Stimulated activated CD4-positive, alpha-beta T cell treated with anti-CD3 and anti-CD28 coated beads, Interleukin-15, amount 100 ng/mL, for 48 hours (primary cell): ENCODE measurements around the gene SND1.

Experiments used
- DNase-seq, 2 donors: peaks; one replicate each; pipeline ENCODE4 v3.0.0-alpha.2; 2020; ENCODE audit warnings: low read depth in 2 of 2

The SND1 gene

DNA sequence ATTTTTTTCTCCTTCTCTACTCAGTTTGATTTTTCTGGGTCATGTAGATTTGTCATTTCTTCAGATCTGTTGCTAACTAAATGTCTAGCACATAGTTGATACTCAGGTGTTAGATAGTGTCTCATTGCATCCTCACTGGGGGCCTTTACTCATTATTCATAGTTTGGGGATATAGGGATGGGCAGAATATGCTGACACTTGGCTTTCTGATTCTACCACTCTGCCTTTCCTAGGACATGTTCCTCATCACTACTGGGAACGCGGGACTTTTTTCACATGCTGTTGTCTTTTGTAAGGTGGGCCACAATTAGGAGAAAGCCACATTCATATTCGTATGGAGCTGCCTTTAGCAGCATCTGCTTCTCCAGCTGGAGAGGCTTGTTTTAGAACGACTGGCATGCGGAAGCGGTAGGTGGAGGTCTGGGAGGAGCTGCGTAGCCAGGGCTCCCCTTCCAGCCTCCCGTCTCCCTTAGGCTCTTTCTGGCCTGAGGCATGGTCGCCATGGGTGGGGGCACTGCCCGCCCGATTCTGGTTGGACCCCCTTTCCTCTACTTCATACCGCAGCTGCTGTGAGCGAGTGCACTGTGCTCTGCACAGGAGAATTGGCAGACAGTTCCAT, 78.8 kb downstream of the SND1 start:
- no peak for DNase-seq

DNA sequence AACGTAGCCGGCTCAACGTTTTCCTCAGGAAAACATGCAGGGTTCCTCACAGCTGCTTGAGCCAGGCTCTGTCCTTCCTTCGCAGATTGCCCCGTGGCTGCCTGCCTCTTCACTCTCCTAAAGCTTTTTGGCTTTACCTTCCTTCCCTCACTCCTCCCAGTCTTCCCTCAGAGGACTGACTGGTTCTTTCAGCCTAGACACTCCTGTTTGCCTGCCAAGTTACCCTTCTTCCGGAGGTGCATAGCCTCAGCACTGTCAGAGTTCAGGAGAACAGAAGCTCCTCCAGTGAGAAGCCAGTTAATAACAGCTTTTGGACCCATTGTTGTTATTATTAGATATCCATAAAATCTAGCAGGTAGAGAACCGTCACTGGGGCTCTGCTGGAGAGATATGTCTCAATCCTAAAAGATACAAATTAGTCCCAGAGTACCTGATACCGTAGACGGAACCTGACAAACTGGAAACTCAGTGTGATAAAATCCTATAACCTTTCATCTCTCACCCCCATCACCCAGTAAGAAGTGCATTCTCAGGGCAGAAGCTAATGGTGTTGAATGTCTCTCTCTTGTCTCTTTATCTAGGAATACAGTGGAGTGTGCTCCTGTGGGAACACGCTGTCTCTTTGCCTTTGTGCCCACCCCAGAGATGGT, 79.6 kb downstream of the SND1 start:
- DNase-seq = no peak

DNA sequence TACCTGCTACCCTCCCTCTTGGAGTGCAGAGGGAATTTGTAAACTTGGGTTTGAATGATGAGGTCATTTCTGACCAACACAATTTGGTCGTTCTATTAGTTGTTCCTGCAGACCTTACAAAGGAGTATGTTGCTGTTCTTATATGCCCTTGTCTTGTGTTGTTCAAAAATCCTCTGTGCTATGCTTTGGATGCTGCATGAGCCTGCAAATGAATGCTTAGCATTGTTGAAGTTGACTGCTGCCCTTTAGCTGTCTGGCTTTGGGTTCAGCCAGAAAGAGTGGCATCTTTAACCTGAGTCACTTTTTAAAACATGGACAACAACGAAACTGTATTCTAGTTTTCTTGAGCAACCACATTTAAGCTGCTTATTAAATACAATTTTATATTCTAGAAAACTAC, 80.3 kb downstream of the SND1 start:
- DNase-seq = no peak

DNA sequence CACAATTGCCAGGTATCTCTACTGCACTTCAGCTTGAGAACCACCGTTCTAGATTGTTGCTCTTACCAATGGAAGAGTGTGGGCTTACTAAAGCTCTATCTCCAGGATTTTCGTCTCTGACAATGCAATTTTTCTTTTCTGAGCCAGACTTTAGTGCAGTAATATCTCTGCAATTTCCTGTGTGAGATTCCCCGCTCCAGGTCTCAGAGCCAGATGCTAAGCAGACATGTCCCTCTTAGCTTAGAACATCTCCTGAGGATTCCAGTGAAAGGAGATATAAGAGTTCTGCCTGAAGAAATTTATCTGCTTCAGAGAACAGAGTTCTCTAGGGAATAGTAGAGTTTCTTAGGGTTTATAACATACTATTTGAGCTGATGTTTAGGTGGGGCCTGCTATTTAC, 82.0 kb downstream of the SND1 start:
- DNase-seq = no peak

DNA sequence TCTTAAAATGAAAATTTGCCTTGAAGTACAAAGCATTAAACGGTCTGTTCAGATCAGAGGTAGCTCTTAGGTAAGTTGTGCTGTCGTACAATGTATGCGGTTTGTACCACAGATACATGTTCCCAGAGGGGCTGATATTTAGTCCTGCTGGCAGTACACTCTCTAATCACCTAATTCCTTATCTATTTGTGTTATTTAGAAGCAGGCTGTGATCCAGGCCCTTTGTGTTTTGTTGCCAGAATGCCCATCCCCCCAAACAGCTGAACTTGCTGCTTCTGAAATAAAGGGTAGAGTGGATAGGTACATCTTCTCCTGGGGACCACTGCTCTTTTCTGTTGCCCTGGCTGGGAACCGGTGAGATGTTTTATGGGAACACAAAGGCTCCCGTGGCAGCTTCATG, 84.5 kb downstream of the SND1 start:
- no peak for DNase-seq

DNA sequence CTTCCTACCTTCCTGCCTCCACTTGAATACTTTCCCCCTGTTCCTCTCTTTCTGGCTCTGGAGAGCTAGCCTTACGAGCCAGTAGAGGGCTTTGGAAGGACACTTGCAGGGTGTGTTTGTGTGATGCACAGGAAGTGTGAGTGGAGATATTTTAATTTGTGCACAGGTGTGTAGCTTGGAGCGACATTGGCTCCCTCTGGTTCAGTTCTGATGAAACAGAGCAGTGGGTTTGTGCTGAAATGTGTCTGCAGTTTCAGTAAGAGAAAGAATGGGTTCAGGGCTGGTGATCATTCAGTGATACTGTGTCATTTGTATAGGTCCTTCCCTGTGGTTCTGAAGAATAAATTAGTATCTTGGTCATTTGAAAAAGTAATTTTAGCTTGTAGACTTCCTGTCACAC, 86.9 kb downstream of the SND1 start:
- DNase-seq = no peak

DNA sequence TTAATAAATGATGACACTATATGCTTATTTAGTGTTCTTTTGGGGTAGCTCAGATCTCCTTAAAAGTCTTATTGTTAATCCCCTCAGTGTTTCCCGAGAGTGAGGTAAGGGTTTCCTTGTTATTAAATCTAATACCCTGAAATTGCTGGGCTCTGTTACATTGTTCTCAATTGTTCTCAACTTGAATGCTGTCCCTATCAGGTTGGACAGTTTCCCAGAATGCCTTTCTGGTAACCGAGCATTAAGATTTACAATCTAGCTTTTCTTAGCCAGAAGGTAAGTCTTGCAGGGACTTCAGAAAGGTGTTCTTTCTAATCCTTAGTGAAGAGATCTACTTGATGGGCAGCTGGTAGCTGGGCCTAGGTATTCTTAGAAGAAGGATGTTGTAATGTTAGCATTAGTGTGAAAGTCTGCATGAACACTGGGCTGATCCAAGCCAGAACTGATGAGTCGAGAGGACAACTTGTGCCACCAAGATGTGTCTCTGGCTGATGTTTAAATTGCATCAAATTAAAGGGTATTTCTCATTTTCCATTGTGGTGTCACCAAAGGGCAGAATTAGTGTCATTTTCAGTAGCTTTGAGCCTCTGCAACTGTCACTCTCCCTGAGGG, 89.9 kb downstream of the SND1 start:
- no peak for DNase-seq

DNA sequence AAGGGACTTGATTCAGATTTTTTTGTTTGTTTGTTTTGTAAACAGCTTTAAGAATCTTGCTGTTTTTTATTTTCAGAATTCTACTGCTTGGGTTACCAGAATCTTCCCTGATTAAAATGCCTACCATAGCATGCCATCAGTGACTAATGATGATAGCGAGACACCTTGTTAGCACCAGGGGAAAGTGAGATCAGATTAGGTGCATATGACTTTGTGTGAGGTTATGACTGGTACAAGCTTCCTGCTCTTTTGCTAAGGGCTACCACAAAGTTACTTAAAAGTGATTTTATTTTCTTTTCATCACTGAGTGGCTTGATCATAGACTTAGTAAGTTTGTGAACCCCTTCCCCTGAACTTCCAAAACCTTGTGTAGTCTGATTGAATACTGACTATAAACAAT, 93.5 kb downstream of the SND1 start:
- DNase-seq = peak in 1 of 2 donors; percentile 2

DNA sequence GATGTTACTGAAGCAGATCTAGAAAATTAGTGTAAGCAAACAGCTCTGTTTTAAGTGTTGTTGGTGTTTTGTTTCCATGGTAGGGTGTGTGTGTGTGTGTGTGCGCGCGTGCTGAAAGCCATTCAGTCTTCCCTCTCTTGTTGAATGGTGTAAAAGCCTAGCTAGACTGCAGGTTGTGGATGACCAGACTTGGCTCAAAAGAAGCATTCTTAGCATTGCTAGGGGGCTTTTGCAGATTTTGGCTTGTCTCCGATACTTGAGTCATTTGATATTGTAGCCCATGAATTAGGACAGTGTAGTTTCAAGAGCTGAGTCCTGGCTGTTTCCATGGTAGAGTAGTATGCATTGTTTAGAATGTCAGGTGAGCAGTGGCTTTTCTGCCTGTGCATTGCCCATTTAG, 99.1 kb downstream of the SND1 start:
- no peak for DNase-seq

DNA sequence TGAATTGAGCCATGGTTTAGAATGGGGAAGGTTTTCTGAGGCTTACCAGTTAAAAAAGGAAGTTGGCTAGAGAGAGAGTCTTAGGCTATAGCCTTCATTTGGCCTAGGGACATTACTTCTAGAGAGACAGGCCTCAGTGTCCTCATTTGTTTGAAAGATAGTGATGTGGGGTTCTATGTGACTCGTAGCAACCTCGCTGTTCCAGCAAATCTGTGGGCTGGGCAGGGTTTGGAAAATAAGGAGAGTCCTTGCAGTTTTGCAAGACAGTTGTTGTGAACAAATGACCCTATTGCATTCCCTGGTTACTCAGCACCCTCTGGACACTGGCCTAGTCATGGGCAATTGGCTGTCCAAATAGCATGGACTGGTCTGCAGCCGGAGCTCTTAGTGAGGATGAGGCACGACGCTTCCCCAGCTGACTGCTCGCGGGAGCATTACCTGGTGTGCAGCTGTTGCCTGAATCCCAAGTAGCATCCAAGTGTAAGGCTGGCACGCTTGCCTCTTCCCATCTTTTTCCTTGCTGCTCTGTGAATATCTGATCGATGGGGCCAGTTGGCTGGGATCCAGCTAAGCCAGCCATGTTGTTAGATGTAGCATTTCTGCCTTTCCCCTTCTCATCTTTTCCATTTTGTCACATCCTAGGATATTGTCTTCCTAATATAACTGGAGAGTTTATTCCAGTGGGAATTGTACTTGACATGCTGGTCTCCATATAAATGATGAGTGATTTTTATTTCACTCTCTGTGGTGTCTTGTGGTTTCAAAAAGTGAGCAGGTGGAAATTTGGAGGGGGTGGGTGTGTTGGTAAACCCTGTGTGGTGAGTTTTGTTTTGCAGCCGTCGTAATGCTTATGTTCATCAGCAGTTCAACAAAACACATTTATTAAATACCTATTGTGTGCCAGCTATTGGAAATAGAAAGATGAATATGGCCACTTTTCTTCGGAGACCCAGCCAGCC, 99.8 kb downstream of the SND1 start:
- DNase-seq = no peak

DNA sequence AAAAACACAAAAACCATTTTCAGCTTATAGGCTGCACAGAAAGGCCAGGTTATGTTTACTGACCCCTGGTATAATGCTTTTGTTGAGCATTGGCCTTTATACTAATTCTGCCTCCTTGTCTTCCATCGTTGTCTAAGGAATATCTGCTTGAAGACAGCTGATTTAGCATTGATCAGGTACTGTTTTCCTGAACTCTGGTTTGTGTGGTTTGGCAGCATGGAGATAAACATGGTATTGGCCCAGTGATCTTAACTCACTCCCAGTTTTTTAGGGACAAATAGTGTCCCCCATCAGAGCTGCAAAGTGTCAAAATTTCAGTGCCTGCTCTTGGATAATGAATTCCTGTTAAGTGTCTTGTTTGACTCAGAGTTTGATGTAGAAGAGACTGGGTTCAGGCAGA, 100.8 kb downstream of the SND1 start:
- DNase-seq = no peak

DNA sequence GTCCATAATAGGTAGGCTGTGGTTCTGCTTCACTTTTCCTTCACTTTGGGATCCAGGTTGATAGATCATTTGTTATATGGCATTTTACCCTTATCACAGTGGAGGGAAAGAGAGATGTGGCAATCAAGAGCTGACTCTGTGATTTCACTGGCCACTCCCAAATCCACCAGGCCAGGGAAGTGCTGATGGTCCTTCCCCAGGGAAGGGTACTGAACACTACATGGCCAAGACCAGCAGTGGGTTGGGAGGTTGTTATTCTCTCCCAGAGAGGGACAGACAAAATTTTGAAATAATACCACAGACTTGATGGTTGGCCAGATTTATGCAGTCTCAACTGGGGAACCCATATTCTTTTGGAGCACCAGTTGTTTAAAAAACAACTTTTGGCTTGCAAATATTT, 102.5 kb downstream of the SND1 start:
- no peak for DNase-seq

DNA sequence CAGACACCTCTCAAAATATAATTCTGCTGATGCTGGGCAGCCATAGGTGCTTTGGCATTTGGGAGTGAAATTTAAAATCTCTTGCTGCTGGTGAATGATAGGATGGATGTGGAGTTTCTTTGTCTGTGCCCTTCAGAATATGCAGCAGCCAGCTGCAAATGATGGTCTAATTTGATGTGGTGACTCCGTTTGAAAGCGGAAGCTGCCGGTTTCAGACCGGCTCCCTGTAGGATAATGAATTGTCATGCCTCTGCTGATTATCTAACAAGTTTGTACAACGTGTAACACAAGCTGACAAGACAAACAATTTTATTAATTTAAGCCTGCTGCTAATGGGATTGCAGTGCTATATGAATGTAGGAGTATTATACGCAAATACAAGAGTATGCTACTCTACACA, 103.5 kb downstream of the SND1 start:
- DNase-seq = no peak

DNA sequence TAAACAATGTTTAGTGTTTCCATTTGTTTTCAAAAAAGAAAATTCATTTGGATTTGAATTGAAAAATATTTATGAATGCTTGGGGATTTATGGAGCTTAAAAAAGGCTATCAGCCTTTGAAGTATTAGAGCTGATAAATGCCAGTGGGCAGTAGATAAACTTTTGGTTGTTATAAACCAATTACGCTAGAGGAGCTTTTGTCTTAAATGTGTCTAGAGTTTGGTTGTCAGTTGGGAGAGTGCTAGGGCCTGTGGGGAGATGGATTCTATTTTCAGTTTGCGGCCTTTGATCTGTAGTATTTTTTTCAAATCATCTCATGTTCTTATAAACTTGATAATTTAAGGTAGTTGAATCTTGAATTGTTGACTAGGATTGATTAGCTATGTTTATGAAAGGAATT, 104.0 kb downstream of the SND1 start:
- no peak for DNase-seq

DNA sequence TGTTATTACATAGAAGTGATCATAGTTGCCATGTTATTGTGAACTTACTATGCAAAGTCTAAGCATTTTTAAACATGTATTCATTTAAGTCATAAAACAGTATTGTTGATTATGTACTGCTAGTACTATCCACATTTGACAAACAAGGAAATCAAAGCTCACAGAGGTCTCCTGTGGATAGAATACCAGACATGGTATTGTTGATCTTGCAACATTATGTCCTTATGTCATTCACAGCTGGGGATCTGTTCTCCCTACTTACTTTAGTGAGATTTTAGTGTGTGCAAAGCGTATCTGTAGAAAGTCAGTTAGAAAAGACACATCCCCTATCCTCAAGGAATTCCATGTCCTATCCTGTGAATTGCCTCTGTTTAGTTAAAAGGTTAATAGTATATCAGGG, 106.1 kb downstream of the SND1 start:
- DNase-seq = no peak

DNA sequence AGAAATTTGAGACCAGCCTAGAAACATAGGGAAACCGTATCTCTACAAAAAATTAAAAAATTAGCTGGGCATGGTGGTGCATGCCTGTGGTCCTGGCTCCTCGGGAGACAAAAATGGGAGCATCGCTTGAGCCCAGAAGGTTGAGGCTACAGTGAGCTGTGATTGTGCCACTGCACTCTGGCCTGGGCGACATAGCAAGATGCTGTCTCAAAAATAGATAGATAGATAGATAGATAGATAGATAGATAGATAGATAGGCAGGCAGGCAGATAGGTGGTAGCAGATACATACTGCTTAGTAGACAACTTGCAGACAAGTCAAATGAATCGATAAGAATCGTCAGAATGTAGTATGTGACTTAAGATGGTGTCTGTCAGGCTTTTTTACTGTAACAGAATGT, 106.9 kb downstream of the SND1 start:
- no peak for DNase-seq

DNA sequence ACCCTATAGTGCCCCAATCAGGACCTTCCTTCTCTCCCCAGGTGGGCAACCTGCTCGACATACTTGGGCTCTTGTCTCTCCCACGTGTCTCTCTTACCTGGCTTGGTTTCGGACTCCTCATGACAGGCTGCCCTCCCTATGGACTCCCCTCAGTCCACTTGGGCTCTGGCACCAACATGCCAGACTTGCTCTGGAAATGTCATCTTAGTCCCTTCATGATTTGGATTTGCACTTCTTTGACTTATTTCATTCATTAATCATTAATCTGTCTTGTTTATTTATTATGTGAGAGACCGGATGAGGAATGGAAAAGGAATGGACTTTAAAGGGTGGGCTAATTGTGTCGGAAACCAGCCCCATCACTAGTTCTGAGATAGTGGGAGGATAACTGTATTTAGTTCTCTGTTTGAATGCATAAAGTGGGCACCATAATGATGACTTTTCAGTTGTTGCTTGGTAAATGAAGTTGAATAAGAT, 108.0 kb downstream of the SND1 start:
- no peak for DNase-seq

DNA sequence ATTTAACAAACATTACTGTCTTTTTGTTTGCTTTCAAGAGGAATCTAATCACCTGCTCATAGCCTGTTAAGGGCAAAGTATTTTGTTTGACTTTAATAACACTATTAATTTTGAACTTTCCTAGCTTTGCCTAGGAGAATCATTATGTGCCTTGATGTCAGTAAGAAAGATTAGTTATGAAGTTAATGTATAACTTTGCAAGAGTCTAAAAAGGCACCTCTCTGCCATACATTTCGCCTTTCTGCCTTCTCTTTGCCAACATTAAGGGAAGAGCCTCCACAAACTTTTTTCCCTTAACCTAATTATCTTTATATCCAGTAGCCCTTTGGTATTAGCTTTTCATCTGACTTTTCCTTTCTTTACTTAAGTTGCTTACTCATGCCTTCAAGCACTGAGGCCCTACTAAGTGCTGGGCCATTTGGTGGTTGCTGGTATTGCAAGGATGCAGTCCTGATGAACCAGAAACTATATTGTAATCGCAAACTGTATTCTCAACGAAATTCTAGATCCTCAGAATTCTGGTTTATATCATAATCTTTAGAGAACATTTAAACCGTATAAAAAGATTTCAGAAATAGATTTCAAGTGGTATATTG, 108.5 kb downstream of the SND1 start:
- no peak for DNase-seq

DNA sequence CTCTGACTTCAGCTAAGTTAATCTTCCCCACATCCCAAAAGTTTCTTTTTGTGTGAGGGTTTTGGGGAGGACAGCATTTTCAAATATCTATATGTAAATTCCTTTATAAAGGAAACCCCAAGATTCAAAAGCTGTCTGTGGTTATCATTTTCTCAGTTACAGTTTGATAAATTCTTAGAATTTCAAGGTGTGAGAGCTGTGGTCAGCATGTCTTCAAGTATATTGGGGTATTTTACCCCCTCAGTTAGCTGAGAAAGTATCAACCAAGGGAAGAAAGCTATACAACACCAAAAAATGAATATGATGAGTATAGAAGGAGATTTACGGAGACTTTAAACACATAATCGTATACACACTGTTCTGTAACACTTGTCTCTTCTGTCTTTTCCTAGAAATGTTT, 109.2 kb downstream of the SND1 start:
- no peak for DNase-seq

DNA sequence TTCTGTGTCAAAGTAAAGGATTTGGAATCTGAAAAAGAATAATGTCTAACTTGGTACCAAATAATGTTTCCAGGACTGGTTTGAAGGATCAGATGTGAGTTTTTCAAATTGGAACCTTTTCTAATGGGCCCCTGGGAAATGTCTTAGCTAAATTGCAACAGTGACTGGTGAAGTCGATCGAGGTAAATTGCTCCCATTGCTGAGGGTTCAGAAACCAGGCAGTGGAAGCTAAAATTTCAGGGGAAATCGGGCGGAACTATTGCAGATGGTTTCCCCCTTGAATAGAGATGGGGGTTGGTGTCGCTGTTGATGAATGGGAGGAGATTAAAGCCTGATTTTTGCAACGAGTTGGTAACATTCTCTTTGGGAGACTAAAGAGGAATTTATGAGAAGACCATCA, 112.7 kb downstream of the SND1 start:
- DNase-seq = no peak

DNA sequence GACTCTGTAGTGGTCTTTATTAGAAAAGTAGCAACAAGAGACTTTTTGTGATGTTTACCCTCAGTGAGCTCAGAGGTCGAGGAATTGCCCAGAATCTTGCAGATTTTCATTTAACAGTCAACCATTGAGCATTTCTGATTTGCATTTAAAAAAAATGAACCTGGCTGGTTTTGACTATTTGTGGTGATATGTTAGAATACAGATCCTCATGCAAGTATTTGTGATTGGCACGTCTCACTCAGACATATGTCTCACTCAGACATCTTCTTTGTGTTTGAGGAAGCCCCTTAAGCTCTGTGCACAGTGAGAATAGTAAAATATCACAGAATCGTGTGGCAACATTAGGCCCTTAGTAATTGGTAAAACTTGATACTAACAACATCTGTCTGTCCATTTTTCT, 113.2 kb downstream of the SND1 start:
- no peak for DNase-seq
